Measurements from ENCODE around the gene OTUD7B. TPM values are rescaled to one million over a fixed set of nuclear protein-coding genes. Genes with fewer than 3 reads are reported as not detected.

Gene OTUD7B
- total and polyA plus RNA-seq, 3 donors from 2014 or later = 23.1 to 31.5 (median 30.3) TPM

DNA sequence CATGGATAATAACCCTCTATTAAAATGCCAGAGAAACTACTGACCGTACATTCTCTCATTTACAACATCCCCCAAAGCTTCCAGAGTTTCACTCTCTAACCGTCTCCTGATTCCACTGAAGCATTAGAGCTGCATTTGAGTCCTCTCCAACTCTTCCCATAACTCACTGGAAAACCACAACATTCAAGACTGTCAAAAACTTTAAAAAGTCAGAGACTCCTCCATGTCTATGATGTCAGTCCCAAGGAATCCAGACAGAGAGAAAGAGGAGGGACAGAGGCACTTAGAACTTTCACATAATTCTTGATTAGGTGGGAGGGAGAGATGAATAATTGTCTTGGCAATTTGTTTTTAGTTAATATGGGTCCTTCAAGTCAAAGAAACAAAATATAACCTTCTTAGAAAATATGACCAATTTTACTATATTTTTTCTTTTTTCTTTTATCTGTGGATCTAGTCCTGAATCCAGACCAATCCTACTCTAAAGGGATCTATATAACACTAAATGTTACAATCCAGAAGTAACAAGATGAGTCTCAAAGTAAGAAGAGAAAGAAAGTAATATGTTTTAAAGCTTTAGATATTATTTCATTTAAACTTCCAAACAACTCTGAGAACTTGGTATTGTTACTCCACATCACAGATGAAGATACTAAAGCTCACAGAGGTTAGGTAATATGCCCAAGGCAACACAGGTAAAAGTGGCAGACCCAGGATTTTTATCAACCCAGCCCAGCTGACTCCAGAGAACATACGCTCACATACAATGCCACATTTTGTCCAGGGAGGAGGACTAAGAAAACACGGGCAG, 23.8 kb downstream of the OTUD7B start:
- Histone ChIP-seq H3K27me3 (no peaks in the 10 kb centered on the region), H3K9me3 (no peaks in the 10 kb centered on the region), H3K36me3 (ENCODE audit: low read depth, missing control alignments) (no peaks in the 10 kb centered on the region), H3K27ac (no peak overlapping the region), H3K4me1 (no peaks in the 10 kb centered on the region), H3K4me3 (no peak overlapping the region)
- WGBS, 2 donors = 51 to 56% methylated on average over 4 of the region's 4 CpGs
- TF ChIP-seq, protein P1, sequence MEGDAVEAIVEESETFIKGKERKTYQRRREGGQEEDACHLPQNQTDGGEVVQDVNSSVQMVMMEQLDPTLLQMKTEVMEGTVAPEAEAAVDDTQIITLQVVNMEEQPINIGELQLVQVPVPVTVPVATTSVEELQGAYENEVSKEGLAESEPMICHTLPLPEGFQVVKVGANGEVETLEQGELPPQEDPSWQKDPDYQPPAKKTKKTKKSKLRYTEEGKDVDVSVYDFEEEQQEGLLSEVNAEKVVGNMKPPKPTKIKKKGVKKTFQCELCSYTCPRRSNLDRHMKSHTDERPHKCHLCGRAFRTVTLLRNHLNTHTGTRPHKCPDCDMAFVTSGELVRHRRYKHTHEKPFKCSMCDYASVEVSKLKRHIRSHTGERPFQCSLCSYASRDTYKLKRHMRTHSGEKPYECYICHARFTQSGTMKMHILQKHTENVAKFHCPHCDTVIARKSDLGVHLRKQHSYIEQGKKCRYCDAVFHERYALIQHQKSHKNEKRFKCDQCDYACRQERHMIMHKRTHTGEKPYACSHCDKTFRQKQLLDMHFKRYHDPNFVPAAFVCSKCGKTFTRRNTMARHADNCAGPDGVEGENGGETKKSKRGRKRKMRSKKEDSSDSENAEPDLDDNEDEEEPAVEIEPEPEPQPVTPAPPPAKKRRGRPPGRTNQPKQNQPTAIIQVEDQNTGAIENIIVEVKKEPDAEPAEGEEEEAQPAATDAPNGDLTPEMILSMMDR (IDR thresholded peaks at IDR 0.05) = no peak
- TF ChIP-seq POLR2A (IDR thresholded peaks at IDR 0.05) = no peak
- intact Hi-C loops (cut with DNase I; ENCODE audit: low total_unique reads) = no loop called here
- DNase-seq = no peak

DNA sequence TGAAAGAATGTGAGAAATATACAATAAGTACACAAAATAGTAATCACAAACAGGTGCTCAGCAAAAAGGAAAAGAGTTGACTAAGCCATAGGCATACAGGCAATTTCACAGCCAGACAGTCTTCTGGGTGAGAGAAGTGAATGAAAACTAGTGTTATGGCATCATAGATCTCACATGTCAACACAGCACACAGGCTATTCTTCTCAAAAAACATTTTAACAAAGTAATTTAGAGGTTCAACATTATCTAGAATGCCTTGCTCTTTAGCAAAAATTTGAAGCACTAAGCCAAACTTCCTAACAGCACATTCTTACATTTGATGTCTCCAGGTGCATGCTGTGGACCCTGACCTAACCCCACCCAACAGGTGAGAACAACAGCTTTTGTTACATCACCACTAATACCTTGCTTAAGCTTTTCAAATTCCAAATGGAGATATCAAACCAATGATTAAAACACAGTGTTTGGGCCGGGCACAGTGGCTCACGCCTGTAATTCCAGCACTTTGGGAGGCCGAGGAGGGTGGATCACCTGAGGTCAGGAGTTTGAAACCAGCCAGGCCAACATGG, 30.5 kb downstream of the OTUD7B start:
- intact Hi-C loops (cut with DNase I; ENCODE audit: low total_unique reads) = loop anchor here (10.0 kb wide), 1 partner anchor 75 kb away; no protein-coding TSS in a partner anchor
- Histone ChIP-seq H3K27ac (no peak overlapping the region), H3K4me3 (no peak overlapping the region), H3K36me3 (ENCODE audit: low read depth, missing control alignments) (no peaks in the 10 kb centered on the region), H3K27me3 (no peaks in the 10 kb centered on the region), H3K9me3 (no peaks in the 10 kb centered on the region), H3K4me1 (no peaks in the 10 kb centered on the region)
- TF ChIP-seq, protein P1 (IDR thresholded peaks at IDR 0.05) = no peak
- no peak for TF ChIP-seq POLR2A (IDR thresholded peaks at IDR 0.05)
- no peak for DNase-seq
- 96 to 98% methylated on average over 3 of the region's 3 CpGs for WGBS, 2 donors

DNA sequence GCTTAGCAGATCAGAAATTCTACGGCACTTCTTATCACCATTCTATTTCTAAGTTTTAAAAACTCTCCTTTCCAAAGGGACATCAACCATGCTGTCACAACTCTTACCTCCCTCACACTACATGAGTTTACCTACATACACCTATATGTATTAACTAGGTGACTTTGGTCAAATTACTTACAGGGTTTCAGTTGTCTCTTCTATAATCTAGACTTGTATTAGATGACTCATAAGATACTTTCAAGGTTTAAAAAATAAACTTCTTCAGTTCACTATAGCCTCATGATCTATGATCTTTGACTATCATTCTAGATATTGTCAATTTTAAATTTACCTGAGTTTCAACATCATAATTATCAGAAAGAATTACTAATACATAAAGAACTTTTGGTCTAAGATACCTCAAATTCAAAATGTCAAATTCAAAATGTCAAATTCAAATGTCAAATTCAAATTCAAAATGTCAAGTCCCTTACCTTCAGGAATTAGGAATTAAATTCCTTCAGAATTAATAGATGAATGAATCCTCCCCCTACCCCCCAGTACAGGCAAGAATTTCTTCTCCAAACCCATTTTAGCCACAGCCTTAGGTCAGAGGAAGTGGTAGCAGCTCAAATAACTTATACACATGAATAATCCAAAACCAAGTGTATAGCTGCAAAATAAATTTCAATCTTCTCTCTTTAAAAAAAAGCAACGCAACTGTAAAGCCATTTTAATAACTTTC, 31.1 kb downstream of the OTUD7B start:
- H3K4me1 ChIP-seq = no peaks in the 10 kb centered on the region
- no peak for DNase-seq
- H3K27ac ChIP-seq = no peak overlapping the region
- TF ChIP-seq POLR2A (IDR thresholded peaks at IDR 0.05) = no peak
- TF ChIP-seq, protein P1 (IDR thresholded peaks at IDR 0.05) = no peak
- H3K27me3 ChIP-seq = no peaks in the 10 kb centered on the region
- intact Hi-C loops (cut with DNase I; ENCODE audit: low total_unique reads) = loop anchor here (10.0 kb wide), 1 partner anchor 75 kb away; no protein-coding TSS in a partner anchor
- no peaks in the 10 kb centered on the region for H3K36me3 ChIP-seq (ENCODE audit: low read depth, missing control alignments)
- no peak overlapping the region for H3K4me3 ChIP-seq
- no peaks in the 10 kb centered on the region for H3K9me3 ChIP-seq
- WGBS, 2 donors = 85 to 88% methylated on average over 2 of the region's 2 CpGs

DNA sequence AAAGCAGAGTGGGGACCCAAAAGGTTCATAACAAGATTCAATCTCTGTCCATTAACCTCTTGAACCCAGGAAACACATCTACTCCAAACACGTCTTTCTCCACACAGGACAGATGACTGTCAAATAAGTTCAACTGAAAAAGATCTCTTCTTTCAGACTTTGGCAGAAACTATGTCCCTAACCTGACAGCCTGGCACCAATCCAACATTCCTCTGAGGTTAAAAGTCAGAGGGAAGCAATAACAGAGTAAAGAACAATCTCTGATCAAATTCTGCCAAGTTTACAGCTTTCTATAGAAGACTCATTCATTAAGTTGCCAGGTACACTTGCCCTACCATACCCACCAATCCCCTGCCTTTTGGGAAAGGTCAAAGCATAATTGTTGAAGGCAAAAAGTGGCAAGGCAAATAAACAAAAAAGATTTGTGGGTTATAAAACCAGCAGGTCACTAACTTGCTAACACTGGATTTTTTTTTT, 31.9 kb downstream of the OTUD7B start:
- intact Hi-C loops (cut with DNase I; ENCODE audit: low total_unique reads) = loop anchor here (10.0 kb wide), 1 partner anchor 76 kb away; no protein-coding TSS in a partner anchor
- H3K4me1 ChIP-seq = no peaks in the 10 kb centered on the region
- 36 to 74% methylated on average over 1 of the region's 1 CpG for WGBS, 2 donors
- no peaks in the 10 kb centered on the region for H3K27me3 ChIP-seq
- H3K27ac ChIP-seq = no peak overlapping the region
- no peaks in the 10 kb centered on the region for H3K36me3 ChIP-seq (ENCODE audit: low read depth, missing control alignments)
- no peak for TF ChIP-seq POLR2A (IDR thresholded peaks at IDR 0.05)
- TF ChIP-seq, protein P1 (IDR thresholded peaks at IDR 0.05) = no peak
- no peak overlapping the region for H3K4me3 ChIP-seq
- DNase-seq = no peak
- no peaks in the 10 kb centered on the region for H3K9me3 ChIP-seq

All from testis (tissue), 3 donors.